Measurements from ENCODE around the gene XPR1. TPM values are rescaled to one million over a fixed set of nuclear protein-coding genes. Genes with fewer than 3 reads are reported as not detected.
A peak's percentile ranks its signal among the peaks of the same experiment; 100 is the strongest.

Gene XPR1
- polyA plus RNA-seq, 12 donors, result 8.7 to 18.1 (median 10.8) TPM; not detected in 1

DNA sequence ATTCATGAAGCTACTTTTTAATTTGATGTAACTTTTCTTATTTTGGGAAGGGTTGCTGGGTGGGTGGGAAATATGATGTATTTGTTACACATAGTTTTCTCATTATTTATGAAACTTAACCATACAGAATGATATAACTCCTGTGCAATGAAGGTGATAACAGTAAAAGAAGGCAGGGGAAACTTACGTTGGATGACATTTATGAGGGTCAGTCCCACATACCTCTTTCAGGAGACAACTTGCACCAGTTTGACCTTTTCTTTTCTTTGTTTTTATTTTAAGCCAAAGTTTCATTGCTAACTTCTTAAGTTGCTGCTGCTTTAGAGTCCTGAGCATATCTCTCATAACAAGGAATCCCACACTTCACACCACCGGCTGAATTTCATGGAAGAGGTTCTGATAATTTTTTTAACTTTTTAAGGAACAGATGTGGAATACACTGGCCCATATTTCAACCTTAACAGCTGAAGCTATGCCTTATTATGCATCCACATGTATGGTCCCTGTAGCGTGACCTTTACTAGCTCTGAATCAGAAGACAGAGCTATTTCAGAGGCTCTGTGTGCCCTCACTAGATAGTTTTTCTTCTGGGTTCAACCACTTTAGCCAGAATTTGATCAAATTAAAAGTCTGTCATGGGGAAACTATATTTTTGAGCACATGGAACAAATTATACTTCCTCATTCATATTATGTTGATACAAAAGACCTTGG, 252.9 kb downstream of the XPR1 start:
- no peak for DNase-seq

DNA sequence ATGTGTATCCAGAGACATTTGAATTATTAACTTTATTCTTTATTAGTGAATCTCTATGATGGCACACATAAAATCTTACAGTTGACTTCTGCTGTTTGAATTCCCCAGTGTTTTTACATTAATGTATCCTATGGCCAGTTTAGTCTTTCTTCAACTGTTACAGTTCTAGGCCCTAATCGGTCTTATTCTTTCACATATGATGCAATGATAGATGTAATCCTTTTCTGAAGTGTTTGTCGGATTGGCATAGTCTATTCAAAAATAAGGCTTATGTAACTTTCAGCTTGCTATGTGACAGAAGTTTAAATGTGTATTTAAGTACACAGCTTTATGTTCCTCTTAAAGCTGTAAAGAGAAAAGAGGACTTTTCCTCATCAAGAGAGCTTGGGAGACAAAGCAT, 254.5 kb downstream of the XPR1 start:
- DNase-seq, result no peak

DNA sequence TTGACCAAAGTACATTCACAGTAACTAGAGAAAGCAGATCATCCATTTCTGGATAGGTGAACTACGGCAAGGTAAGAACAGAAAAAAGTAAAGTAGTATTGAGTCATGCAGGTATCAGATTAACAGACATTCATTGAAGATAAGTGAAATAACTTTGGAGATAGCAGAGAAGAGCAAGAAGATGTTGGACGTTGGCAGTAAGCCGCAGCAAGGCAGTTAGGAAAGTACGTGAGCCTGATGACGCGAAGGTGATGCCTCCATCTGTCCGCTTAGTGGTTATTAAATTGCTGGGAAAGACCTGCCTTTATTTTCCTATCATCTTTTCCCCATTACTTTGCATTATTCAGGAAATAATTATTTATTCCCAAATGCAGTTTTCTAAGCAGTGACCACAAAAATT, 256.0 kb downstream of the XPR1 start:
- DNase-seq, result no peak

GRCh38 chr1:180888870-180889269, 257.0 kb downstream of the XPR1 start:
- no peak for DNase-seq

- no peak for DNase-seq
Measured at GRCh38 chr1:180889325-180889724, 257.5 kb downstream of the XPR1 start.

DNA sequence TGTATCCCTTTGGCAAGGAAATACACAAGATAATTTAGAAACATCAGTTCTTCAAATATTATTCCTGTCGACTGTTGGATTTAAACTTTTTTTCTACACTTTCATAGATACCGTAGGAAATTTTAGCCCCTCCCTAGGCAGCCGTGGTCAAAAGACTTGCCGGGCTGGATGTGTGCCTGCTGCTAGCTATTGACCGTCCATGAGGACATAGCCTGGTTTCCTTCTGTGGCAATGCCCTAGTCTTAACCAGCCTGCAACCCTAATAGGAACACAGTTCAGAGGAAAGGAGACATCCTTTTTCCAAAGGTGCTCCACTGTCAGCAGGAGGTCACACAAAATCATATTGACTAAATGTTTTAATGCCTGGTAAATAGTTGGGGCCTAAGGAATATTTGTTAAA, 260.4 kb downstream of the XPR1 start:
- no peak for DNase-seq

- DNase-seq, result no peak
Measured at GRCh38 chr1:180892675-180893074, 260.9 kb downstream of the XPR1 start.

DNA sequence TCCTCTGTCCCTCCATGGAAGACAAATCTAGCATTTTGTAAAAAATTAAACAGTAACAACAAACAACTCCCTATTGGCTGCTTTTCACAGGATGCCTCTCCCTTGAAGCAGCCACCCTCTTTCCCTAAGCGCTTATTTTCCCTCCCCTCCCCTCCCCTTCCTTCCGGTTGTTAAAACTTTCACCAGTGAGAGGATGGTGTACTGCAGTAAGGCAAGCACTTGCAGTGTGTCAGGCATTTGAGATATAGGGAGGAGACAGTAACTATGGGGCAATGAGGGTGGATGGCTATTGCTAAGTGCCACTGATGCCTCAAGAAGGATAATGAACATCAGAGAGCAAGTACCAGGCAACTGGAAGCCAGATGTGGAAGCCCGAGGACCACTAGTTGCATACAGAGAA, 261.8 kb downstream of the XPR1 start:
- no peak for DNase-seq

GRCh38 chr1:180896161-180896560, 264.3 kb downstream of the XPR1 start:
- no peak for DNase-seq

- no peak for DNase-seq
Measured at GRCh38 chr1:180898441-180899219, 266.8 kb downstream of the XPR1 start.

DNA sequence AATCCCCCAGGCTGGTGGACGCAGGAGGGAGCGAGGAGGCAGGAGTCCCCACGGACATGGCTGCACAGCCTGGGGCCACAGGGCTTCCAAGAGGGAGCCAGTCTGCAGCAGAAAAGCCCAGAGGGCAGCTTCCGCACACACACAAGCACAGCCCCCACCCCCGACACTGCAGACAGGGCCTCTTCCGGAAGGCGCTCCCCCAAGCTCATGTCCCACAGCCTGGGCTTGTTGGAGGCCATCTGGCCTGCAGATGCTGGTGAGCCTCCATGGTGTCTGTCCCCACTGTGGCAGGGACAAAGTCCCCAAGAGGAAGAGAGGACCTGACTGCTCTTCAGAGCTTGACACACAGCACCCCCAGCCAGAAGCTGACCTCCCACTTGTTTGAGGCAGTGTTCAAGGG, 267.4 kb downstream of the XPR1 start:
- DNase-seq, result no peak

- DNase-seq, result no peak
Measured at GRCh38 chr1:180901076-180901990, 269.5 kb downstream of the XPR1 start.

DNA sequence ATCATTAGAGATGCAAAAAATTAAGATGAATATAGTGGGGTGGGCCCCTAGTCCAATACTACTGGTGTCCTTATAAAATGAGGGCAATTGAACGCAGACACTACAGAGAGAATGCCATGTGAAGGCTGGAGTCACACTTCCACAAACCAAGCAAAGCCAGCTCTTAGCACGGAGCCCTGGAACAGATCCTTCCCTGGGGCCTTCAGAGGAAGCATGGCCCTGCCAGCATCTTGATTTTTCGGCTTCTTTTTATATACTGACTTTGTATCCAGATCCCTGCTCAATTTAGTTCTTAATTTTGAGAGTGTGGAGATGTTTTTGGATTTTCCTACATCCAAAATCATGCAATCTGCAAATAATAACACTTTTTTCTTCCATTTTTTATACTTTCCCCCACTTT, 270.7 kb downstream of the XPR1 start:
- no peak for DNase-seq

GRCh38 chr1:180905927-180906326, 274.1 kb downstream of the XPR1 start:
- no peak for DNase-seq

- no peak for DNase-seq
Measured at GRCh38 chr1:180906511-180906910, 274.7 kb downstream of the XPR1 start.

GRCh38 chr1:180907313-180908055, 275.7 kb downstream of the XPR1 start:
- DNase-seq, result no peak

GRCh38 chr1:180908074-180908765, 276.4 kb downstream of the XPR1 start:
- no peak for DNase-seq

DNA sequence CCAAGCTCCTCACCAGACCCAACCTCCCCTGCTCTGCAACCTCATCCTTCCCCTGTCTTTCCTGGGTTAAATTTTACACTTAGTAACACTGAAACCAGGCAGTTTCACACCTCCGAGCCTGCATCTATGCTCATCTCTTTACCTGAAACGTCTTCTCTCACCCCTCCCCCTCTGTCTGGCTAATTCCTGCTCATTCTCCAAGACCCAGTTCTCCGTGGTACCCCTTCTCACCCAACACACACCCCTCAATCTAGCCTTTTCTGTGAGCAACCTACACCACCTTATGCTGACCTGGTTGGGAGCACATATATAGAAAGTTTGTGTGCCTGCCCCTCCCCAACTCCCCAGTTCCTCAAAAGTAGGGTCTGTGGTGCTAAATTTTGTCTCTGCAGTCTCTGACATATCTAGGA, 277.2 kb downstream of the XPR1 start:
- DNase-seq, result no peak

DNA sequence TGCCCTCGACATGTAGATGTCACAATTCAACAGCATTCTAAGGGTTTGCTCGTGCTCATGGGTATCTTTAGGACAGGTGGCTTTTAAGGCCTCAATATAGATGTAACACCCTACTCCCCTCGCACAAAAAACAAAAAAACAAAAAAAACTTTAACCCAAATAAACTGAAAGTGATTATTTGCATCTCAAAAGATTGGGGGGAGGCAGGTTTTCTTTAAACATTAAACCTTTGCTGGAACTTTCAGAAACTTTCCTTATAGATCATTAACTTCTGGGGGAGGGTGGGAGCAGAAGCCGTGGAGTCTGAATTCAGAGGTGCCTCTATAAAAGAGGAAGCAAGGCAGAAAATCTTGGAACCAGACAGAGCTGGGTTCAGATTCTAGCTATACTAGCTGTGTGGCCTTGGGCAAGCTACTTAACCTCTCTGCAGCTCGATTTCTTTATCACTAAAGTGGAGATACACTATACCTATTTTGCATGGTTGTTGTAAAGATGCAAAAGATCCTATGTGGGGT, 277.7 kb downstream of the XPR1 start:
- DNase-seq, result no peak

DNA sequence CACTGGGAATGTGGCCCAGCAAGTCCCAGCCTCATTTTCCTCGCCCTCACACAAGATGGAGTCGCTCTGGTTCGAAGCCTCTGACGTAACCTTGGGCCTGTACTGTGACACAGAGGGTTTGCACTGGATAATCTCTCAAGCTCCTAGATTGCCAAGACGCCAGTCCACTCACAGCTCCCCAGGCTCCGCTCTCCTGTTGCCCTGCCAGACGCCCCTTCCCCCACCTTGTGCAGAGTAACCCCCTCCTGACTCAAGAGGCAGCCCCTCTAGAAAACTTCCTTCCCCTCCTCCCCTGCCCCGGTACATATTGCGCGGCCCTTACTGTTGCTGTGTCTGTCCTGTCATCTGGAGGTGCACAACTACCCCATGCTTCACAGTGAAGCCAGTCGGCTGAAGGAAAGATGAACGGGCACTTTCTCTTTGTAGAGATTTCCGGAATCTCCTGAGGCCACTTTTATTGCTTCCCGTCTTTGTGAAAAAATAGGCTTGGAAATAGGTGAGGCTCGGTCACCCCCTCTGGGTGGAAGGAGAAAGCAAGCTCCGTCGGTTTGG, 279.9 kb downstream of the XPR1 start:
- DNase-seq, result peak; percentile 31

Measured in muscle of arm (tissue), 12 donors.